D341Med (cell line): Measurements from ENCODE around the gene SPTSSB.
A peak's percentile ranks its signal among the peaks of the same experiment; 100 is the strongest.

Experiments used
- DNase-seq: peaks from one replicate; pipeline ENCODE4 v3.0.0; 2012; ENCODE audit warnings: low spot score

The SPTSSB gene

GRCh38 chr3:161371441-161372320, at the start of gene SPTSSB:
SPTSSB (minus strand) TSS chr3:161371517; CDS start chr3:161346323, 25,194 bp downstream.
- DNase-seq = peak; percentile 74

- no peak for DNase-seq
Measured at GRCh38 chr3:161420746-161421145, 49.4 kb upstream of the SPTSSB start.

- no peak for DNase-seq
Measured at GRCh38 chr3:161419555-161420333, 48.4 kb upstream of the SPTSSB start.

- DNase-seq = no peak
Measured at GRCh38 chr3:161415506-161416231, 44.4 kb upstream of the SPTSSB start.

- no peak for DNase-seq
Measured at GRCh38 chr3:161414907-161415306, 43.6 kb upstream of the SPTSSB start.

GRCh38 chr3:161413855-161414210, 42.5 kb upstream of the SPTSSB start:
- no peak for DNase-seq

- no peak for DNase-seq
Measured at GRCh38 chr3:161413127-161413854, 42.0 kb upstream of the SPTSSB start.

- no peak for DNase-seq
Measured at GRCh38 chr3:161412123-161412522, 40.8 kb upstream of the SPTSSB start.

- DNase-seq = no peak
Measured at GRCh38 chr3:161409858-161410257, 38.5 kb upstream of the SPTSSB start.

GRCh38 chr3:161409069-161409468, 37.8 kb upstream of the SPTSSB start:
- peak; percentile 50 for DNase-seq

GRCh38 chr3:161406594-161407555, 35.6 kb upstream of the SPTSSB start:
- DNase-seq = no peak

GRCh38 chr3:161405836-161406235, 34.5 kb upstream of the SPTSSB start:
- DNase-seq = no peak

- DNase-seq = no peak
Measured at GRCh38 chr3:161405087-161405486, 33.8 kb upstream of the SPTSSB start.

- no peak for DNase-seq
Measured at GRCh38 chr3:161403251-161403650, 31.9 kb upstream of the SPTSSB start.

GRCh38 chr3:161401389-161401788, 30.1 kb upstream of the SPTSSB start:
- DNase-seq = no peak

GRCh38 chr3:161400650-161401049, 29.3 kb upstream of the SPTSSB start:
- no peak for DNase-seq

GRCh38 chr3:161395115-161396012, 24.0 kb upstream of the SPTSSB start:
- no peak for DNase-seq

- no peak for DNase-seq
Measured at GRCh38 chr3:161393803-161394202, 22.5 kb upstream of the SPTSSB start.

GRCh38 chr3:161393310-161393709, 22.0 kb upstream of the SPTSSB start:
- DNase-seq = no peak

GRCh38 chr3:161392853-161393252, 21.5 kb upstream of the SPTSSB start:
- DNase-seq = no peak
